SW 1271 (cell line): Measurements from ENCODE around the gene CADM2.
"Not testable (repeated sequence)": the region's sequence is repeated elsewhere in the genome, so short reads cannot be mapped to it uniquely, and the experiment has no call there.

Experiments used
- DNase-seq, 2 experiments: peaks; one replicate each; lab custom pipeline; 2025; lab: John Stamatoyannopoulos, UW

The CADM2 gene

DNA sequence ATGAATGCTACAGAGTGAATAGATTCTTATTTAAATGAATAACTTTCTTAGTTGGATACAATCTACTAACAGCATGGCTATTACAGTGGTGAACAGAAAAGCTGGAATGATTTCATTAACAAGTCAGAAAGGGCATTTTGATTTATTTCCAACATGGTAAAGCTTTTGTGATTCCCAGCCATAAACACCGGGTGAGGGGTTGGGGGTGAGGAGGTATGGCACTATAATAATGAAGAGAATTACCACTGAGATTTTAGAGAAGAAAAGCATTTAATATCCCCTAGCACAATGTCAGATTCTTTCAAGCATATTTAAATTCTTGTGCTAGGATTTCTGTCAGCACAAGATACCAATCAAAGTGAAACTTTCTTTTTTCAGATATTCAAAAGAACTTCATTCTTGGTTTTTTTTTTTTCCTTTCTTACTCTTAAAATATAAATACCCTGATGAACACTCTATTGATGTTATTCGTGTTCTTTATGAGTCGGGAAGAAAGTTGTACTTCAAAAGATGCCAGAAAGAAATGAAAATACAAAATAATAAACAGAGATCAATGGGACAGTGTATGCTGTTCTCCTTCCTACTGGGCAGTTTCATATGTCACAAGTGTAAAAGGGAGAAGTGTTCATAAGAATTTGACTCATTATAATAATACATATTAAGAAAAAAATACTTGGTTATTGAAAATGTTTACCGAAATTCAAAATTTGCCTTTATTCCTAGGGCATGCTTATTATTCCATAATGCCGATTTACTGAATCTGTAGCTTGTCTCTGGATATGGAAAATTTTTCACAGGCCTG is 522.8 kb downstream of the CADM2 start:
- DNase-seq: no peak

GRCh38 chr3:85482213-85482490 is 523.4 kb downstream of the CADM2 start:
- no peak for DNase-seq

- DNase-seq: no peak
Measured at GRCh38 chr3:85483986-85484385, 525.2 kb downstream of the CADM2 start.

GRCh38 chr3:85487375-85487774 is 528.6 kb downstream of the CADM2 start:
- no peak for DNase-seq

GRCh38 chr3:85495602-85496001 is 536.8 kb downstream of the CADM2 start:
- no peak for DNase-seq

DNA sequence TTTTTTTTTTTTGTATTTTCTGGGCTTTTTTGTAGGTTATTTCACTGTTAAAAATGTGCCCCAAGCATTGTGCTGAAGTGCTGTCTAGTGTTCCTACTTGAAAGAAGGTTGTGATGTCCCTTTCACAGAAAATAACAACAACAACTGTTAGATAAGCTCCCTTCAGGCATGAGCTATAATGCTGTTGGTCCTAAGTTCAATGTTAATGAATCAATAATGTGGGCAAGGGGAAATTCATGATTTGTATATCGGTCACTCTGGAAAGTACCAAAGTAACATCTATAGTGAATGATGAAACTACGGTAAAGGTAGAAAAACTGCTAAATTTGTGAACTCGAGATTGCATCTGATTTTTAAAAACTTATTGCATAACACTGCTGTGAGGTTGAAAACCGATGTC is 539.4 kb downstream of the CADM2 start:
- no peak for DNase-seq

GRCh38 chr3:85502148-85502875 is 543.5 kb downstream of the CADM2 start:
- DNase-seq: no peak

DNA sequence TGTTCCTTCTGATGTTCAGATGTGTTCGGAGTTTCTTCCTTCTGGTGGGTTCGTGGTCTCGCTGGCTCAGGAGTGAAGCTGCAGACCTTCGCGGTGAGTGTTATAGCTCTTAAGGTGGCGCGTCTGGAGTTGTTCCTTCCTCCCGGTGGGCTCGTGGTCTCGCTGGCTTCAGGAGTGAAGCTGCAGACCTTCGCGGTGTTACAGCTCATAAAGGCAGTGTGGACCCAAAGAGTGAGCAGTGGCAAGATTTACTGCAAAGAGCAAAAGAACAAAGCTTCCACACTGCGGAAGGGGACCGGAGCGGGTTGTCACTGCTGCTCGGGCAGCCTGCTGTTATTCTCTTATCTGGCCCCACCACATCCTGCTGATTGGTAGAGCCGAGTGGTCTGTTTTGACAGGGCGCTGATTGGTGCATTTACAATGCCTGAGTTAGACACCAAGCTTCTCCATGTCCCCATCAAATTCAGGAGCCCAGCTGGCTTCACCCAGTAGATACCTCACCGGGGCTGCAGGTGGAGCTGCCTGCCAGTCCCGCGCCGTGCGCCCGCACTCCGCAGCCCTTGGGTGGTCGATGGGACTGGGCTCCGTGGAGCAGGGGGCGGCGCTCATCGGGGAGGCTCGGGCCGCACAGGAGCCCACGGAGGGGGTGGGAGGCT is 545.5 kb downstream of the CADM2 start:
- not testable (repeated sequence) for DNase-seq

GRCh38 chr3:85504785-85505511 is 546.2 kb downstream of the CADM2 start:
- not testable (repeated sequence) for DNase-seq

- DNase-seq: not testable (repeated sequence)
Measured at GRCh38 chr3:85507052-85507451, 548.3 kb downstream of the CADM2 start.

- DNase-seq: no peak
Measured at GRCh38 chr3:85508659-85509058, 549.9 kb downstream of the CADM2 start.

DNA sequence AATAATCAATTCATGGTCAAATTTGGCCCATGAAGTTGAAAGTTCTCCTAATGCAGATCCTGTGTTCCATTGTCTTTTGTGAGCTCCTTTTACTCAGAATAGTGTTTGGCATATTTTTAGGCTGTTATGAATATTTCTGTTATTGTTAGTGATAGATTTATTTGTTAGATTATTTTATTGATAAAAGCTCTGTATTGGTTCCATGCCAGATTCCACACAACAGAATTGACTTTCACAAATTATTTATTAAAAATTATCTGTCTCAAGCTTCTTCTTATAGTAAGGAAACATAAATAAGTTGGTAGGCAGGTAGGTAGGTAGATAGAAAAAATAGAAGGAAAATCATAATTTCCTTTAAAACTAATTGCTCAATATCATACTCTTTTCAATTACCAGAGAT is 557.4 kb downstream of the CADM2 start:
- DNase-seq: no peak

- DNase-seq: no peak
Measured at GRCh38 chr3:85524104-85524503, 565.3 kb downstream of the CADM2 start.

- DNase-seq: no peak
Measured at GRCh38 chr3:85525264-85525663, 566.5 kb downstream of the CADM2 start.

DNA sequence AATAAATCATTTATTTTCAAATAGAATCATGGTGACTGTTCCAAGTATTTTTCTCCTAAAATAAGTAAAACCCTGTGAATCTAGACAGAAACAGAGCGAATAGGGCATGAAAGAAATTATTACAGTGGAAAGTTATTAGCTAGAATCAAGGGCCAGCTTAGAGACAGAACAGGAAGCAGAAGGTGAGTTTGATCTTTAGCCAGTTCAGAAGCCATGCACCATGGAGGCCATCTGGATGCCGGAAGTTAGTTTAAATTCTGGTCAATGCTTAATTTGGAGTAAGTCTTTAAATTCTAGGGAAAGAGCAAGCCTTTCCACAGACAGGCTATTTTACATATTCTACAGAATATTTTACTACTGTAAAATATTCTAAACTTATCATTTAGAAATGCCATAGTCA is 574.8 kb downstream of the CADM2 start:
- DNase-seq: no peak

DNA sequence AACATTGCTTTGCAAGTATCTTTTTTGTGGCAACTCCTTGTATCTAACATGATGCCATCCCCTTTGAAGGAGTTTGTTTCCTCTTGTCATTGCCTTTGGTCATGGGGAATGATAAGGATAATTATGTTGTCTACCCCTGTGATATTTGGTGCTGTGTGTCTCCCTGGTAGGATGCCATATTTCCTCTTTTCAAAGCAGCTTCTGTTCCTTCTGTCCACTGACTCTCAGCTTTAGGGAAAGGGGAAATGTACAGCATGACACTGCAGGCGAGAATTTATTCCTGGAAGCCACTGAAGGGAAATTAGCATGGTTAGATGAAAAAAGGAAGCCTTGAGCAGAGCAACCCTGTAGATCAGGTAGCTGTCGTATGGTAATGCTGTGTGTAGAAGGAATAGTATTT is 576.7 kb downstream of the CADM2 start:
- no peak for DNase-seq

- DNase-seq: no peak
Measured at GRCh38 chr3:85539232-85539631, 580.4 kb downstream of the CADM2 start.

GRCh38 chr3:85554153-85554552 is 595.4 kb downstream of the CADM2 start:
- no peak for DNase-seq

DNA sequence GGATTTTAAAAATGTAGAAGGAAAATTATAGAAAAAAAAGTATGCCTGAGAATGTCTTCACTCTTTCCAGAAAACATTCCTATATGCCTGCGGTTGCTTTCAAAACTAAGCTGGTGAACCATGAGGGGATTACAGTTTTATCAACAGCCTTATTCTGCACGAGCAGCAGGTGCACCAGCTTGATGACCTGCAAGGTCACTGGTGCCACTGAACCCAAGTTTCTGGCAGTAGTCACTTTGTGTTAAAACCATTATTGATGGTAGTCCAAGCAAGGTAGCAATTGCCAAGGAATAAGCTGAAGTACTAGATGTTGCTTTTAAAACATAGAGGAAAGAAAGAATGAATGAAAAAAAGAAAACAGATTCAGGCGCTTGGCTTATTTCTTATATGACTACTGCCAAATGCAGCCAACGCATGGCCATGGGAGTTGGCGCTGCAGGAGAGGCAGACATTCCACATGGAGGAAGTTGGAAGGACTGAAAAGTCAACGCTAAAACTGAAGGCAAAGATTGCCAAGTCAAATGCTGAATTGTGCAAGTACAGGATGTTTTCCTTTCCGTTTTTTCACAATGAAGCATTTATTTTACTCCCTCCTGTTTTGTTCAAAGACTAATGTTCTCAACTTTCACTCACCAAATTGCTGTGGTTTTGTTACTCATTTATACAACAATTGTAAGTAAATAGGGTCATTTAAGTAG is 601.4 kb downstream of the CADM2 start:
- DNase-seq: no peak

- peak in 1 of 2 experiments; percentile 30 for DNase-seq
Measured at GRCh38 chr3:85567071-85567676, 608.4 kb downstream of the CADM2 start.

DNA sequence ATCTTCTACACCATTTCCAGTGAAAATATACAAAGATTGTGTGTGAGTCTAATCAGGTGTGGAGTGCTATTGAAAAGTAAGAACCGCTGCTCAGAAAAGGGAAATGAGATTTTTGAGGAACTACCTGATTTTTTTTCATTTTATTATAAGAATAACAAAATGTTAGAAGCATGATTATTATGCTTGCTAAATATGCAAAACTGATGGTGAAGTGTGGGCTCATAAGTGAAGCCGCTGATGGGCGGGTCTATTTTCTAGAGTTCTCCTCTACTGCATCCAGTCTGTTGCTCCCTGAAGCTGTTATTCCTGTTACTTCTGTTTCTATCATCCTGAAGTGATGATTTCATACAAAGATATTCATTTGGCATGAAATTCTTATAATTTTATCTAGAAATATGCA is 612.0 kb downstream of the CADM2 start:
- DNase-seq: no peak
